Kidney epithelial cell (primary cell): ENCODE data around the gene HGFAC. TPM values are rescaled to one million over a fixed set of nuclear protein-coding genes. Genes with fewer than 3 reads are reported as not detected.

Source experiments
- DNase-seq: peaks from one replicate; pipeline ENCODE4 v3.0.0-alpha.2; 2010; ENCODE audit warnings: low read depth
- H3K27me3 ChIP-seq: 2 replicates; pipeline ENCODE4 v1.6.0; 2011; ENCODE audit warnings: low read length; ENCODE audit not compliant: control insufficient read depth, insufficient read depth
- H3K36me3 ChIP-seq: 2 replicates; pipeline ENCODE4 v1.5.1; 2011; ENCODE audit warnings: low read length; ENCODE audit not compliant: control insufficient read depth, insufficient read depth
- H3K4me3 ChIP-seq: 2 replicates; pipeline ENCODE4 v1.5.1; 2011; ENCODE audit warnings: low read depth, mild to moderate bottlenecking, control low read depth, low read length
- CTCF ChIP-seq: IDR thresholded peaks from 2 replicates; pipeline ENCODE4 v1.5.1; 2011; ENCODE audit warnings: mild to moderate bottlenecking, moderate library complexity, low read length, control low read depth, inconsistent platforms; ENCODE audit not compliant: insufficient read depth, poor library complexity, severe bottlenecking
- total RNA-seq: library from RNA; depleted of rRNA; stranded (reverse); fragments of >200 nt; gene quantifications from 2 replicates; pipeline ENCODE4 v1.2.3, GENCODE V29; 2015

HGFAC gene
- total RNA-seq, 1 donor from 2014 or later = not detected

DNA sequence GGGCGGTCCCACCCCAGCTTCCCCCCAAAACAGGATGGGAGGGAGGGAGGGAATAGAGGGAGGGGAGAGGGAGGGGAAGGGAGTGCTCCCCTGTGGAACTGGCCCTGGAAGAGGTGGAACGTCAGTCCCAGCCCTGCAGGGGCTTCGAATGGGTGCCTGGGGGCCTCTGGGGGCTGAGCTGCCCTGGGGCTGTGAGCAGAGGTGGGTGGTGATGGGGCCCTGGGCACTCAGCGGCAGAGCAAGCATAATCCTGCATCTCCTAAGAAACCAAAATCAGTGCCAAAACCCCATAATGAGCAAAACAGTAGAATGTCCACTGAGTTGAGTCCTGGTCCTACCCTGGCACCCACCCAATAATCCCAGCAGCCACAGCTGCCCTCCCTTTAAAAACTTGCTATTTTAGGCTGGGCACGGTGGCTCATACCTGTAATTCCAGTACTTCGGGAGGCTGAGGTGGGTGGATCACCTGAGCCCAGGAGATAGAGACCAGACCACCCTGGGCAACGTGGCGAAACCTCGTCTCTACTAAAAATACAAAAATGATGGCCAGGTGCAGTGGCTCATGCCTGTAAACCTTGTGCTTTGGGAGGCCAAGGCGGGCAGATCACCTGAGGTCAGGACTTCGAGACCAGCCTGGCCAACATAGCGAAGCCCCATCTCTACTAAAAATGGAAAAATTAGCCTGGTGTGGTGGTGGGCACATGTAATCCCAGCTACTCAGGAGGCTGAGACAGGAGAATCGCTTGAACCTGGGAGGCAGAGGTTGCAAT is 32.4 kb downstream of the HGFAC start:
- no peak for TF ChIP-seq CTCF
- DNase-seq = no peak
- no peak overlapping the region for H3K4me3 ChIP-seq
- no peaks in the 10 kb centered on the region for H3K36me3 ChIP-seq
- peaks cover 24% of the 10 kb centered on the region for H3K27me3 ChIP-seq

DNA sequence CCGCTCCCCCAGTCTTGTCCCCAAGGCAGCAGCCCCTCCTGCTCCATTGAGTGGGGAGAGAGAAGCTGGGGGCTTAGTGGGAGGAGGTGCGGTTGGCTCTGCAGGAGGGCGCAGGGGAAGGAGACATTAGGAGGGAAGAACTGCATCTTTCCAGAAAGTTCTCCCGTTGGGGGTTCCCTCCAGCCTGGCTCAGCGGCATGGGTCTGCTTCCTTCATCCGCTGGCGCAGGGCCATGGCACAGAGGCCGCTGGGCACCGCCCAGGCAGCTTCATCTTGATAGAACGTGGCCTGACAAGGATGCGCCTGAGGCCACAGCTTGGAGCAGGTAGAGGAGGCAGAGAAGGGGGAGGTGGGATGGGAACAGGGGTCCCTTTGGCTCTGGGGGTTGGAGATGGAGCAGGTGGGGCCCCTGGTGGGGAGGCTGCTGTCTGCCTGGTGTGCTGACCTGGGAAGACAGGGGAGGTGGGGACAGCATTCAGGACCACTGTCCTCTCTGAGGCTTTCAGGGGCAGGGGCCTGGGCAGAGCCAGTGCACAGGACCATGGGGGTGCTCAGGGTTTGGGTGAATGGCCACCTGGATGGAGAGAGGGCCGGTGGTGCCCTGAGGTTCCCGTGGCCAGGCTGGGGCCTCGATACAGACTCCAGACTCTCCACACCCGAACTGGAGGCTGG is 33.4 kb downstream of the HGFAC start:
- no peak for DNase-seq
- Histone ChIP-seq H3K36me3 (no peaks in the 10 kb centered on the region), H3K27me3 (peaks cover 24% of the 10 kb centered on the region), H3K4me3 (no peak overlapping the region)
- no peak for TF ChIP-seq CTCF

- peaks cover 24% of the 10 kb centered on the region for H3K27me3 ChIP-seq
- no peak for TF ChIP-seq CTCF
- H3K36me3 ChIP-seq = no peaks in the 10 kb centered on the region
- no peak overlapping the region for H3K4me3 ChIP-seq
- DNase-seq = no peak
Measured at GRCh38 chr4:3475713-3476260, 34.0 kb downstream of the HGFAC start.

GRCh38 chr4:3476341-3476747 is 34.6 kb downstream of the HGFAC start:
- H3K4me3 ChIP-seq = no peak overlapping the region
- no peaks in the 10 kb centered on the region for H3K36me3 ChIP-seq
- H3K27me3 ChIP-seq = peaks cover 24% of the 10 kb centered on the region
- DNase-seq = no peak
- TF ChIP-seq CTCF = no peak

GRCh38 chr4:3476936-3477749 is 35.4 kb downstream of the HGFAC start:
- Histone ChIP-seq H3K27me3 (peaks cover 22% of the 10 kb centered on the region), H3K36me3 (no peaks in the 10 kb centered on the region), H3K4me3 (no peak overlapping the region)
- DNase-seq = no peak
- no peak for TF ChIP-seq CTCF
